ENCODE data around the gene PDE3A. TPM values are rescaled to one million over a fixed set of nuclear protein-coding genes. Genes with fewer than 3 reads are reported as not detected.

The PDE3A gene
- total RNA-seq, 4 donors from 2014 or later: 51.3 to 150 (median 114) TPM

DNA sequence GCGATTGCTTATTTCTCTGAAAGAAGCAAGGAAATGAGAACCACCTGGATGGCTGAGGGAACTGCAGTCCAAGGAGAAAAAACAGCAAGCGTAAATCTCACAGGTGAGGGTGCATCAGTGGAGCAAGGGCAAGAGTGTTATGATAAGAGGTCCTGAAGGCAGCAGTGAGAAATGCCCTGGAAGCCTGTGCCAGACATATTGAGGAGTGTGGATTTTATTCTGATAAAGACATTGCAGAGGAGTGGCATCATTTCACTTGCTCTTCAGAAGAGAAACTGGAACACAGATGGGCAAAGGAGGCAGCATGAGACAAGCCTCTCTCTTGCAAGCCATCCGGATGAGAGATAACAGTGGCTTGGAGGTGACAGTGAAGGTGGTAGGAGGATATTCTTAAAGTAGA lies 78.5 kb downstream of the PDE3A start:
- TF ChIP-seq POLR2AphosphoS5 (IDR thresholded peaks at IDR 0.05): no peak
- no peak for TF ChIP-seq POLR2A (IDR thresholded peaks at IDR 0.05)
- TF ChIP-seq, protein P1, sequence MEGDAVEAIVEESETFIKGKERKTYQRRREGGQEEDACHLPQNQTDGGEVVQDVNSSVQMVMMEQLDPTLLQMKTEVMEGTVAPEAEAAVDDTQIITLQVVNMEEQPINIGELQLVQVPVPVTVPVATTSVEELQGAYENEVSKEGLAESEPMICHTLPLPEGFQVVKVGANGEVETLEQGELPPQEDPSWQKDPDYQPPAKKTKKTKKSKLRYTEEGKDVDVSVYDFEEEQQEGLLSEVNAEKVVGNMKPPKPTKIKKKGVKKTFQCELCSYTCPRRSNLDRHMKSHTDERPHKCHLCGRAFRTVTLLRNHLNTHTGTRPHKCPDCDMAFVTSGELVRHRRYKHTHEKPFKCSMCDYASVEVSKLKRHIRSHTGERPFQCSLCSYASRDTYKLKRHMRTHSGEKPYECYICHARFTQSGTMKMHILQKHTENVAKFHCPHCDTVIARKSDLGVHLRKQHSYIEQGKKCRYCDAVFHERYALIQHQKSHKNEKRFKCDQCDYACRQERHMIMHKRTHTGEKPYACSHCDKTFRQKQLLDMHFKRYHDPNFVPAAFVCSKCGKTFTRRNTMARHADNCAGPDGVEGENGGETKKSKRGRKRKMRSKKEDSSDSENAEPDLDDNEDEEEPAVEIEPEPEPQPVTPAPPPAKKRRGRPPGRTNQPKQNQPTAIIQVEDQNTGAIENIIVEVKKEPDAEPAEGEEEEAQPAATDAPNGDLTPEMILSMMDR (IDR thresholded peaks at IDR 0.05): no peak
- no peak for TF ChIP-seq EP300 (IDR thresholded peaks at IDR 0.05; ENCODE audit: low read depth)
- in situ Hi-C loops (cut with MboI; ENCODE audit: low pct_ligation_motif_present in 1 of 4, low pct_unique_long_range_greater_than_20kb in 1 of 4, low sequenced_read_pairs in 3 of 4): no loop called here
- WGBS, 2 donors (ENCODE audit: low coverage in 1 of 2): 79 to 91% methylated on average over 3 of the region's 3 CpGs
- Histone ChIP-seq H3K27me3 (no peaks in the 10 kb centered on the region), H3K27ac (no peak overlapping the region), H3K4me3 (no peak overlapping the region), H3K9me3 (no peaks in the 10 kb centered on the region), H3K4me1 (peaks cover 3 to 22% (median 12%) of the 10 kb centered on the region in 4 donors), H3K36me3 (no peaks in the 10 kb centered on the region)
- intact Hi-C loops (cut with DNase I; ENCODE audit: low total_unique reads): no loop called here
- DNase-seq: no peak

DNA sequence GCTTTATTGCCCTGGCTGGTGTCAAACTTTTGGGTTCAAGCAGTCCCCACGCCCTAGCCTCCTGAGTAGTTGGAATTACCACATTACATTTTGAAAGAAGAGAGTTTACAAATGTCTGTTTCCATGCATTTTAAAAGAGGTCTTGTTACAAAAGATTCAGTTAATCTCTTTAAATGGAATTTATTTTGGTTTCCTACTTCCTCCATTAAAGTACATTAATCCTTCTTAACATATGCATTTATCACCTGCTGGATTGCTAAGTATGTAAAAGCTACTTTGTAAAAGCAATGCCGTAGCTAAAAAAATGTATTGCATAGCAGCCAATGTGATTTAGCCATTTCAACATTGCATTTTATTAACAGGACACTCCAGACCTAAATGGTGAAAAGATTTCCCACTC lies 80.4 kb downstream of the PDE3A start:
- intact Hi-C loops (cut with DNase I; ENCODE audit: low total_unique reads): no loop called here
- no peak for TF ChIP-seq POLR2A (IDR thresholded peaks at IDR 0.05)
- TF ChIP-seq, protein P1 (IDR thresholded peaks at IDR 0.05): no peak
- Histone ChIP-seq H3K4me3 (no peak overlapping the region), H3K27me3 (no peaks in the 10 kb centered on the region), H3K9me3 (no peaks in the 10 kb centered on the region), H3K36me3 (no peaks in the 10 kb centered on the region), H3K4me1 (peaks cover 3 to 13% (median 7%) of the 10 kb centered on the region in 4 donors), H3K27ac (no peak overlapping the region)
- WGBS, 2 donors (ENCODE audit: low coverage in 1 of 2): 81 to 89% methylated on average over 2 of the region's 2 CpGs
- no peak for DNase-seq
- in situ Hi-C loops (cut with MboI; ENCODE audit: low pct_ligation_motif_present in 1 of 4, low pct_unique_long_range_greater_than_20kb in 1 of 4, low sequenced_read_pairs in 3 of 4): no loop called here

DNA sequence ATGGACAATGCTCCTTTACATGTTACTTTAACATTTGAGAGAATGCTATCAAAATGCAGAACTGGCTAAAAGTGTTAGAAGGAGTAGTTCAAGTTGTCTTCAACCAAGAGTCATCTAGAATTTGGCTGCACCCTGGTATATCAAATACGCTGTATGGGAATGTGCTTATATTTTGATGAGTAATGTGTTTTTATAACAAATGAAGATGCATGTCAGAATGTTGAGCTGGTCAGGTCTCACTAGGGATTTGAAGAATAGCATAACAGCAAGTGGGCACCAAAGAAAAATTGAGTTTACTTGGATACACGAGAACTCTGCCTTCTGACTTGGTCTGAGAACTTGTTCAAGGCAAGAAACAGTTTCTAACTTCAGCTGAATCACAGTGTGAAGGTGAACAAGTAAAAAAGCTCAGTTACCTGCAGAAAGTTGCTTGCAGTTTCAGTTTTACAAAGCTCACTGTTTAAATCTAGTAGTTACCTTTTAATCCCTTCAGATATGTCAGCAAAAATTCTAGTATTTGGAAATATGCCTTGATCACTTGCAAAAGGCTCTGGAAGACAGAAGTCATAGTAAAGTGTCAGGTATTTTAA lies 82.3 kb downstream of the PDE3A start:
- in situ Hi-C loops (cut with MboI; ENCODE audit: low pct_ligation_motif_present in 1 of 4, low pct_unique_long_range_greater_than_20kb in 1 of 4, low sequenced_read_pairs in 3 of 4): no loop called here
- intact Hi-C loops (cut with DNase I; ENCODE audit: low total_unique reads): no loop called here
- no peak overlapping the region for H3K4me3 ChIP-seq
- no peaks in the 10 kb centered on the region for H3K27me3 ChIP-seq
- no peak for DNase-seq
- WGBS, 2 donors (ENCODE audit: low coverage in 1 of 2): 75 to 78% methylated on average over 1 to 2 of the region's 2 CpGs
- H3K4me1 ChIP-seq: peaks cover 0 to 8% (median 1%) of the 10 kb centered on the region in 4 donors
- H3K36me3 ChIP-seq: no peaks in the 10 kb centered on the region
- no peak for TF ChIP-seq POLR2A (IDR thresholded peaks at IDR 0.05)
- TF ChIP-seq, protein P1 (IDR thresholded peaks at IDR 0.05): no peak
- TF ChIP-seq POLR2AphosphoS5 (IDR thresholded peaks at IDR 0.05): no peak
- no peak for TF ChIP-seq EP300 (IDR thresholded peaks at IDR 0.05; ENCODE audit: low read depth)
- no peak overlapping the region for H3K27ac ChIP-seq
- H3K9me3 ChIP-seq: no peaks in the 10 kb centered on the region

DNA sequence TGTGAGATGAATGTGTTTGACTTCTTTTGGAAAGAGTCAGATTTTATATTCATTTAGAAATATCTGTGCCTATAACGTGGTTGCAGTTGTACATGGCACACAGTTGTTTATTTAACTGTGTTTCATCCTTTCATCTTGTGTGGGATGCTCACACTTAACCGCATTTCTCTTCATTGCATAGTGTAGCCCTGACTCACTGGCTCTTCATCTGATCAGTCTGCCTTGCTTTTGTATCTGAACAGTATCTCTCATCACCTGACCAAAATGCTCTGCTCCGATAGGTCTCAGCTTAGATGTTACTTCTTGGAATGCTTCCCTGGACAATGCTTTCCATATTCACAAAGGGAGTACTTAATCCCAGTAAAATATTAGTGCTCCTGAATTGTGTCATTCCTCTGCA lies 83.4 kb downstream of the PDE3A start:
- in situ Hi-C loops (cut with MboI; ENCODE audit: low pct_ligation_motif_present in 1 of 4, low pct_unique_long_range_greater_than_20kb in 1 of 4, low sequenced_read_pairs in 3 of 4) (no loop called here), intact Hi-C loops (cut with DNase I; ENCODE audit: low total_unique reads) (no loop called here)
- Histone ChIP-seq H3K27me3 (no peaks in the 10 kb centered on the region), H3K4me3 (no peak overlapping the region), H3K9me3 (no peaks in the 10 kb centered on the region), H3K36me3 (no peaks in the 10 kb centered on the region), H3K4me1 (peaks cover 0 to 15% (median 3%) of the 10 kb centered on the region in 4 donors), H3K27ac (no peak overlapping the region)
- 77 to 90% methylated on average over 2 to 3 of the region's 3 CpGs for WGBS, 2 donors (ENCODE audit: low coverage in 1 of 2)
- no peak for TF ChIP-seq POLR2A (IDR thresholded peaks at IDR 0.05)
- TF ChIP-seq, protein P1 (IDR thresholded peaks at IDR 0.05): no peak
- no peak for DNase-seq

Data from transverse colon (tissue), 4 donors.